SKM-1 treated with dmso at 0.1 percent for 144 hours (cell line): ENCODE measurements around the gene BCL7B.
"Not testable (repeated sequence)": the region's sequence is repeated elsewhere in the genome, so short reads cannot be mapped to it uniquely, and the experiment has no call there.

Experiments used
- DNase-seq: peaks from one replicate; lab custom pipeline; 2025; ENCODE audit not compliant: unreplicated experiment; lab: John Stamatoyannopoulos, UW

The BCL7B gene

DNA sequence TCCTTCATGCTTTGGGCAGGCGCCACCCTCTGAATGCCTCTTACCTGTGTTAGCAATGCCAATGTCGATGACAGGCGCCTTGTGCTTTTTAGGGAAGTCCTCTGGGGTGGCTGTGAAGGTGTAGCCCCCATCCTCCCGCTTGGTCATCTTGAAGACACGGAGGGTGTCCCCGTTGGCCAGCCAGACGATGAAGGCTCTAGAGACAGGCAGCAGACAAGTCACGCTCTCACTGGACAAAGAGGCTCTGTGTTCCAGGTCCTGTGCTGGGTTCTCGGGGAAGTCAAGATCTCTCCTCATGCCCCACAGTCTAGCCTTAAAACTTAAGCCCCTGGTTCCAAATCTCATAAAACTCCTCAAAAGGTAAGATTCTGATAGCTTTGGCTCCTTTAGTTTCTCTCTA is 15.8 kb upstream of the BCL7B start:
- DNase-seq: no peak

DNA sequence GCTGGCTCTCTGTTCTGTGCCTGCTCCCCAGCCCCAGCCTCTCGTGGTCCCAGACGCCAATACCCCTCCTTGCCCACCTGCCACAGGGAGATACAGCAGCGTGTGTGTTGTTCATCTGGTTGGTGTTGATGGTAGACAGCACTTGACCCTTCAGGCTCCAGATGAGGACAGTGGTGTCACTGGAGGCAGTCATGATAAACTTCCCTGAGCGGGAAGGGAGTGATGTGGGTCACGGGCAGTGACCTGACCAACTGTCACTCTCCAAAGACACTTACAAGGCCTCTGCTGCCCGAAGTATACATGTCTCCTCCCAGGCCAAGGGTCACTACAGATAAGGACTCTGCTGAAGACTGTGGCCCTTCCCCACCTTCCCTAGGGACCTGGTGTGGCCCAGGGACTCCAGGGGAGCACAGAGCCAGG is 15.3 kb upstream of the BCL7B start:
- DNase-seq: no peak

DNA sequence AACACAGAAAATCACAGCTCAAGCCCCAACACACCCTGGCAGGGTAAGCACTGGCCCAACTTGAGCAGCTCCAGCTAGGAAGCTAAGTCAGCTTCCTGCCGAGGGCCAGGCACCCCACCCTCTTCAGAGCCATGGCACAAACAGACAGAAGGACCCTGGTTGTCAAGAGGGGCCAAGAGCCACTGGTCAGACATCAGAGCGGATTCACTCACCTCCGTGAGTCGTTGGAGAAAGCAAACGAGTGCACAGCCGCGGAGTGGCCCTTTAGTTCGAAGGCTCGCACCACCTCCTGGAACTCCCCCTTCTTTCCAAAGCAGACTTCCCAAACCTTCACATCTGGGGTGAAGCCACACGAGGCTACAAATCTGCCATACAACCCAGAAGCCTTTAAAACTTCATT is 13.5 kb upstream of the BCL7B start:
- no peak for DNase-seq

DNA sequence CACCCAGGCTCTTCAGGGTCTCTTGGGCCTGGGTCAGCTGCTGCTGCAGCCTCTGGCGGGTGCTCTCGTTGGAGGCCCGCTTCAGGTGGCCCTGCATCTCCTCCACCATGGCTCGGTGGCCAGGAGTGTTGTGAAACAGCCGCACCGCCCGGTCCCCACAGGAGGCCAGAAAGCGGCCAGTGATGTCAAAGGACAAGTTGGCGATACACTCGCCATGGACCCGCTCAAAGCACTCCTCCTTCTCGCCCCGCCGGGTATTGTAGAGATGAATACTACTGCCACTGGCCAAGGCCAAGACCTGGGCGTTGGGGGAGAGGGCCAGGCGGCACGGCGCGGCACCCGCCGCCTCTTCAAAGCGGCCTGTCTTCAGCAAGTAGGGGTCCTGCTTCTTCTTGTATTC is 13.0 kb upstream of the BCL7B start:
- no peak for DNase-seq

DNA sequence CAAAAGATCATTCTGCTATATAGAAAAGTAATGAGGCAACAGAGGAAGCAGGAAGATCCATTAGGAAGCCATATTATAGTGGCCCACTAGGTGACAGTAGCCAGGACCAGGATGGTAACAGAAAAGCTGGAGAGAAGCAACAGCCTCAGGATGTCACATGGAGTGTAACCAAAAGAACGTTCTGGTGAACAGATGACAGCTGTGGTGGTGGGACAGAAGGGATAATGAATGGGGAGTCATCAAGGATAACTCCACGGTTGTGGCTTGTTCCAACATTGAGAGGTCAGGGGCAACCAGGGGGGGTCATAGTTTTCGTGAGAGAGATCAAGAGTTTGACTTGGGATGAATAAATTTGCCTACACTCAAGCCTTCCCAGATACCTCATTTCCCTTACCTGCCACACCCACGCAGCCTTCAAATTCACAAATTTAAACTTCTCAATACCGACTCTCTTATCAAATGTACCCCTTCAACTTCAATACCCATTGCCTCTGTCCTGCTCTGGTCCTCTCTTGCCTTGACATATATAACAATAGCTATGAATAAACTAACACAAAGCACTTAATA is 11.6 kb upstream of the BCL7B start:
- DNase-seq: no peak

DNA sequence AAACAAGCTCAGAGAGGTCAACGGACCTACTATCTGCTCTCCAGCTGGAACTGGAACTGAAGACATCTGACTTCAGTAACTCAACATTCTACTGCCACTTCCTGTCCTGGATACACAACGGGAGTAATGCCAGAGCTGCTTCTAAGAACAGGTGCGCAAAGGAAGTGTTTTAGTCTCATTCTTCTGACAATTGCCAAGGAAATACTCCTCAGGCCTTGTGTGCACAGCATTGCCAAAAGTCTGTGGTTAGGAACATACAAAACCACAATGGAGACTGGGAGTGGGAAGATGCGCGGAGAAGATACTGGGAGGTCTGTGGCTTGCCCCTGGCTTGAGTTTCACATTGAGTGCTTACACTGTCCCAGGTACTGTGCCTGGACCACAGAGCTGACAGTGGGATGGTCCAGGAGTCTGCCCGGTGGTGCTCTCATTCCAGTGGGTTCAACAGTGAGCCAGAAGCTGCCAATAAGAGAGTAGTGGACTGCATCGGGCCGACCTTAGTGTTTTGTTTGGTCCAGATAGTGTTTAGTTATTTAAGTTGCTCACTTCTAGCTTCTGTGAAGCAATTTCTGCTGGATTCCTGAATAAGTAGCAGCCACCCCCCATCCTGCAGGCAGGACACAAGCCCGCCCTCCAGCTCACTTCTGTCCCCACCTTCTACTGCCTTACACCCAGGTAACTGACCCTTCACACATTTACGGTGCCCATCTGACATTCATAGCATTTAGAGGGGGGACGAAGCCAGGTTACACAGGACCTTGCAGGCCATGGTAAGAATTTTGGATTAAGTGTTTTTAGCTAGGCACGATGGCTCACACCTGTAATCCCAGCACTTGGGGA is 10.6 kb upstream of the BCL7B start:
- no peak for DNase-seq

DNA sequence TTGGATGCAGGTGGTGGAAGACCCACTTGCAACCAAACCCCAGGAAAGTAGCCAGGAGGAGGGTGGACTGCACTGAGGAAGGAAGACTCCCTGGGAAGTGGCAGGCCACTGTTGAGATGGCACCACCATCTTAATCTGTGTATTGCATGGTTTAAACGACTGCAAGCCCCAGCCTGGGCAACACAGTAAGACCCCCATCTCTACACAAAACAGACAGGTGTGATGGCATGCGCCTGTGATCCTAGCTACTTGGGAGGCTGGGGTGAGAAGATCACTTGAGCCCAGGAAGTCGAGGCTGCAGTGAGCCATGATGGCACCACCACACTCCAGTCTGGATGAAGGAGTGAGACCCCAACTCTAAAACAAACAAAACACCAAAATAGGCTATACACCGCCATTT is 9.7 kb upstream of the BCL7B start:
- DNase-seq: no peak

DNA sequence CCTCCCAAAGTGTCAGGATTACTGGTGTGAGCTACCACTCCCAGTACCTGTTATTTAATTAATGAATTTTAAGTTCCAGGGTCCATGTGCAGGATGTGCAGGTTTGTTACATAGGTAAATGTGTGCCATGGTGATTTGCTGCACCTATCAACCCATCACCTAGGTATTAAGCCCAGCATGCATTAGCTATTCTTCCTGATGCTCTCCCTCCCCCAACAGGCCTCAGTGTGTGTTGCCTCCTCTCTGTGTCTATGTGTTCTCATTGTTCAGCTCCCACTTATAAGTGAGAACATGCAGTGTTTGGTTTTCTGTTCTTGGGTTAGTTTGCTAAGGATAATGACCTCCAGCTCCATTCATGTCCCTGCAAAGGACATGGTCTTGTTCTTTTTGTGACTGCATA is 8.9 kb upstream of the BCL7B start:
- DNase-seq: not testable (repeated sequence)

DNA sequence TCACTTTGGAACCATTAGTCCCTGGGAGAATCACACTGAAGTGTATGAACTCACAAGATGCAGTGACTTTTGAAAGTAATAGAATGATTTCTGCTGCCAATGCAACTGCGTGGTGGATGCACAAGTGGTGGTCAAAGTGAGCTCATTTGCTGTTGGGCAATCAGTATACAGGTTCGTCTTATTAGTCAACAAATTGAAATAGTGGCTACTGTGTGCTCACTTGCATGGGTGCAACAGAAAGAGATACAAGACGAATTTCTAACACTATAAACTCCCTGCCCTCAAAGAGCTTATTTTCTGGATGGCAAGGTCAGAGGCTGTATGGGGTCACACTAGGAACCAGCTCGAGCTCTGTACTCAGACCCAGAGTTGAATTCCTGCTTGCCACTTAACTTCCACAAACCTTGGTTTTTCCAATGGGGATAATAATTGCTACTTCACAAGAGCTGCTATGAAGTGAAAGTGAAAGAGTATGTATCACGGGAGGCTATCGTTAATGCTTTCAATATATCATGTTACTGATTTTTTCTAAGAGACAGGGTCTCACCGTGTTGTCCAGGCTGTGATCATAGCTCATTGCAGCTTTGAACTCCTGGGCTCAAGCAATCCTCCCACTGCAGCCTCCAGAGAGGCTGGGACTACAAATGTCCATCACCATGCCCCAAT is 8.3 kb upstream of the BCL7B start:
- no peak for DNase-seq

DNA sequence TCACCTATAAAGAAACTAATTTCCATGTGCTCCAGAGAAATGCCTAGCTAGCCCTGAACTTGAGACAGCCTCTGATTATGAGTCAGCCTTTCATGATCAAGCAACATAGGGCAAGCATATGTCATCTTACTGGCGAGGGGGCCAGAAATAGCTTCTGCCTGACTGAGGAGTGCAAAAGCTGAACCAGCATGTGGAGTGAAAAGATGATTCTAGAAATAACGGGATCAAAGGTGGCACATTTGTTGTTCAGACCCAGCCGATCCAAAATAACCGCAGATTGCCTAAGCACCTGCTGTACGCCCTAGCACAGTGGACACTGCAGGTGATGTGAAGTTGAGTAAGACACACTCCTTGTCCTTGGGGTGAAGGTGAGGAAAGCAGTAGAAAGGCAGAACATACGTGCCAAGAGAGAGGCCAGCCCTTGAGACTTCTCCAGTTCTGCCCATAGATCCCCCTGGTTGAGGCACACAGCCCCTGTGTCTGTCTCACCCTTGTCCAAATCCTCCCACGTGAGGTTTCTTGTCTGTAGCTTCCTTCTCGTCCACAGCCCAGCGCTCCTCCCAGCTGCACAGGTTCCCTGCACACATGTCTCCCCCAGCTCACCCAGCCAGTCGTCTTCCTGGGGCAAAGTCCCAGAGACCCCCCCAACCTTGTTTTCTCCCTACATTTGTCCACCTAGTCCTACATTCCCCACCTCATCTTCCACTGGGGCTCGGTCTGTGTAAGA is 2.8 kb upstream of the BCL7B start:
- no peak for DNase-seq

DNA sequence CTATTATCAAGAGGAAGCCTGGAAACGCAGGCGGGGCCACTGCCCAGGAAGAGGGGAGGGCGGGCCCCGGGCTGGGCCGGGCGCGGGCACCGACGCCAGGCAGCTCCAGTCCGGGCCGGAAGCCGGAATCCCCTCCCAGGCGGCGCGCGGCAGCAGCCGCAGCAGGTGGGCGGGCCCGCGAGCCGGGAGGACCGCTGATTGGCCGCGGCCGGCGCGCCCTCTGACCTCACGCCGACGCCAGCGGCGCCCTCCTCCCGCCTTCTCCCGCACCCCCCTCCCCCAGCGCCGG is 438 bp downstream of the BCL7B start:
- peak; percentile 92 for DNase-seq

DNA sequence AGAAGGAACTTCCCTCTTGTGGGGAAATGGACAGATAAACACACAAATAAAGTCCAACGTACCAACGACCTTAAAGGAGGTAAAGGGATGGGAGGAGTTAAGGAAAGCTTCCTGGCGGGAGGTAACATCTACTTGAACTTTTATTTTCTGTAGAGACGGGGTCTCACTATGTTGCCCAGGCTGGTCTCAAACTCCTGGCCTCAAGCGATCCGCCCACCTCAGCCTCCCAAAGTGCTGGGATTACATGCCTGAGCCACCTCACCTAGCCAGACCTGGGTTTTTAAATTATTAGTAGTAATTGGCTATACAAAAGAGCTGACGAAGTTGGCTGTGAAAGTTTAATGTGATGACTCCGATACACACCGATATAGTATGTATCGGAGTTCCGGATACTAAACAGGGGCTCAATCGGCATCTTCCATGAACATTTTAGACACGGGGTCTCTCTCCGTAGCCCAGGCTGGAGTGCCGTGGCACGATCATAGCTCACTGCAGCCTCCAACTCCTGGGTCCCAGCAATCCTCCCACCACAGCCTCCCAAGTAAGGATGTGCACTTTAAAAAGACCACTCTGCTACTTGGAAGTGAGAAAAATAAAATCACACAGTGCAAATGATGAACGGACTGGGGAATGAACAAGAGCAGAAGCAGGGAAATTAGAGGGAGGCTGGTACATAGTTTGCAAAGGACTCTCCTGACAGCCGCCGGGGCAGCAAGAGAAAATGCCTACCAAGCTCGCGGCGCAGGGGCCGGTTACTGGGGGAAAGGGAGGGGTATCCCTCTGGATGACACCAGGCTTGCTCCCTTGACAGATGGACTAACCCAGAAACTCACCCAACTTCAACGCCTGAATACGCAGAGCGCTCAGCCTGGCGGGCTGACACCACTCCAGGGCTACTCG is 1.0 kb downstream of the BCL7B start:
- no peak for DNase-seq

DNA sequence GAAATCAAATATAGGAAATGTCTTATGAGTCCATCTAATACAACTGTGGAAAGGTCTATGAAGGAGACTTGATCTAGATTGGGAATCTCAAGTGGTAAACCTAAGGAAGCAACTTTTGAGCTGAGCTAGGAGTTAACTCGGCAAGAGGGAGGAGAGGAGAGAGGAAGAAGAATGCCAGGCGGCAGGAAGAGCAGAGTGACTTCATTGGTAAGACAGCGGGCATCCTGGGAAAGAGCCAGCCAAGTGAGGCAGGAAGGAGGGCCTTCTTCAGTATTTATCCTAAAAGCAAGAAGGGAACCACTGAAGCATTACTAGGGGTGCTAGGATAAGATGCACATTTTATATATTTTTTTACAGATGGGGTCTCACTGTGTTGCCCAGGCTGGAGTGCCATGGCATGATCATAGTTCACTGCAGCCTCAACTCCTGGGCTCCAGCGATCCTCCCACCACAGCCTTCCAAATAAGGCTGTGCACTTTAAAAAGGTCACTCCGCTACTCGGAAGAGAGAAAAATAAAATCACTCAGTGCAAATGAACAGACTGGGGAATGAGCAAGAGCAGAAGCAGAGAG is 2.0 kb downstream of the BCL7B start:
- DNase-seq: no peak

DNA sequence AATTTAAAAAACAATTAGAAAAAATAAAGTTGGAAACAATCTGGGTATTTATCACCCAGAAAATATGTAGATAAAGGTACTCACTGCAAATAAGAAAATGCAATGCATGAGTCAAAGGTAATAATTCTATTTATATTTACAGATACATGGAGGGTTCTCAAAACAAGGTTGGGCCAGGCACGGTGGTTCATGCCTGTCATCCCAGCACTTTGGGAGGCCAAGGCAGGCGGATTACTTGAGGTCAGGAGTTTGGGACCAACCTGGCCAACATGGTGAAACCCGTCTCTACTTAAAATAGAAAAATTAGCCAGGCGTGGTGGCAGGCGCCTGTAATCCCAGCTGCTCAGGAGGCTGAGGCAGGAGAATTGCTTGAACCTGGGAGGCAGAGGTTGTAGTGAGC is 7.4 kb downstream of the BCL7B start:
- not testable (repeated sequence) for DNase-seq

DNA sequence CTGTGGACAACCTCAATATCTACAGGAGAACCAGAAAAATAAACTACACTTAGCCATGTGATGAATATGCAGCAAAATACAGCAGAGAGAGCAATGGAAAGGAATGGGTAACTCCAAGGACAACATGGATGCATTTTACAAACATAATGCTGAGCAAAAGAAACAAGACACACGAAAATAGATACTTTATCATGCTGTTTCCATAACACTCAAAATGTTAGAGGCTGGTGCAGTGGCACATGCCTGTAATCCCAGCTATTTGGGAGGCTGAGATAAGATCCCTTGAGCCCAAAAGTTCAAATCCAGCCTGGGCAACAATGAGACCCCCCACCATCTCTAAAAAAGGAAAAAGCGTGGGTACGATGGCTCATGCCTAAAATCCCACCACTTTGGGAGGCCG is 8.3 kb downstream of the BCL7B start:
- no peak for DNase-seq

DNA sequence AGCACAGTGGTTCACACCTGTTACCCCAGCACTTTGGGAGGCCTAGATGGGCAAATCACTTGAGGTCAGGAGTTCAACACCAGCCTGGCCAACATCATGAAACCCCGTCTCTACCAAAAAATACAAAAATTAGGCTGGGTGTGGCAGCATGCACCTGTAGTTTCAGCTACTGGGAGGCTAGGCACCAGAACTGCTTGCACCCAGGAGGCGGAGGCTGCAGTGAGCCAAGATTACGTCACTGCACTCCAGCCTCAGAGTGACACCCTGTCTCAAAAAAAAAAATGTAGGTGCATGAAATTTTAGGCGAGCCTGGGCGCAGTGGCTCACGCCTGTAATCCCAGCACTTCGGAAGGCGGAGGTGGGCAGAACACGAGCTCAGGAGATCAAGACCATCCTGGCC is 9.6 kb downstream of the BCL7B start:
- no peak for DNase-seq

DNA sequence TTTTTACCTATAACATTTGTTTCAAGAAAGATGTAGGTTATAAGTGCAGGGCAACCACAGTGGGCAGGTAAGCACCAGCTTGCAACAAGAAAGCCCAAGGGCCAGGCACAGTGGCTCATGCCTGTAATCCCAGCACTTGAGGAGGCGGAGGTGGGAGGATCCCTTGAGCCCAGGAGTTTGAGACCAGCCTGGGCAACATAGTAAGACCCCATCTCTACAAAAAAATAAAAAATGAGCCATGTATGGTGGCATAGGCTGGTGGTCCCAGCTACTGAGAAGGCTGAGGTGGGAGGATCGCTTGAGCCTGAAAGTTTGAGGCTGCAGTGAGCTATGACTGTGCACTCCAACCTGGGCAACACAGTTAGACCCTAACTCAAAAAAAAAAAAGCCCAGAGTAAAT is 12.8 kb downstream of the BCL7B start:
- no peak for DNase-seq

DNA sequence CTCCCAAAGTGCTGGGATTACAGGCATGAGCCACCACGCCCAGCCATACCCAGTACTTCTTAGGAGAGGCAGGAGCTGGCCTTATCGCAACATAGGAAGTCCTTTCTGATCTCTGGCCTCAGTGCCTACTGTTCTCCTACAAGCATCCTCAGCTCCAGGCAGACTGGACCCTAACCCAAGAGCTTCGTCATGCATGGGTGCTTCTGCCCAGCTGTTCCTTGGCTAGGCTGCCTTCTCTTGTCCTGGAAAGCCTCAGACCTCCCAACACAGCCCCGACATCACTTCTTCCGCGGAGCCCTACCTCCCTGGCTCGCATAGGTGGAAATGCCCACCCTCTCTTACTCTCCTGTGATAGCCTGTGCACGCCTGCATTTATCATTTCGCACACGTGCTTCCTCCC is 15.8 kb downstream of the BCL7B start:
- no peak for DNase-seq

DNA sequence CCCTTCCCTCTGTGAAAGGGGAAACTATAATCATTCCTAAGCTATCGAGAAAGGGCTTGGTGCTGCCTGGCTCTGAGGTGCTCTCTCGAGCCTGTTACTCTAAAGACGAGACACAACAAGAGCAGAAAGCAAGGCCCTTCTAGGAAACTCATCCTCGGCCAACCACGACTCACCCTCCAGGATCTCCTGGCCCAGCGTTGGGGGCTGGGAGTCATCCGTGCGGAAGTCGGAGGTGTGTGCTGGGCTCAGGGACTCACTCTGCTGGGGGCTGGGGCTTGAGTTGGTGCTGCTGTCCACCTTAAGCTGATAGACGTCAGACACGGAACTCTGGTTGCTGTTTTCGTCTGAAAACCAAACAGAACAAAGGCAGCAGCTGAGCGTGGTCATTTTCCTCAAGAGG is 17.8 kb downstream of the BCL7B start:
- no peak for DNase-seq

DNA sequence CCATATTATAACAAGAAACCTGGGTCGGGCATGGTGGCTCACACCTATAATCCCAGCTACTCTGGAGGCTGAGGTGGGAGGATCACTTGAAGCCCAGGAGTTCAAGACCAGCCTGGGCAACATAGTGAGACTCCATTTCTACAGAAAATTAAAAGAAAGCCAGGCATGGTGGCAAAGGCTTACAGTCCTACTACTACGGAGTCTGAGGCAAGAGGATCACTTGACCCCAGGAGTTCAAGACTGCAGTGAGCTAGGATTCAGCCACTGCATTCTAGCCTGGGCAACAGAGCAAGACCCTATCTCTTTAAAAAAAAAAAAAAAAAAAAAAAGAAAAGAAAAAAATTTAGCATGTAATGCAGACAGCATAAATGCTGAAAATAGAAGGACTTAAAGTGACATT is 19.0 kb downstream of the BCL7B start:
- DNase-seq: not testable (repeated sequence)

DNA sequence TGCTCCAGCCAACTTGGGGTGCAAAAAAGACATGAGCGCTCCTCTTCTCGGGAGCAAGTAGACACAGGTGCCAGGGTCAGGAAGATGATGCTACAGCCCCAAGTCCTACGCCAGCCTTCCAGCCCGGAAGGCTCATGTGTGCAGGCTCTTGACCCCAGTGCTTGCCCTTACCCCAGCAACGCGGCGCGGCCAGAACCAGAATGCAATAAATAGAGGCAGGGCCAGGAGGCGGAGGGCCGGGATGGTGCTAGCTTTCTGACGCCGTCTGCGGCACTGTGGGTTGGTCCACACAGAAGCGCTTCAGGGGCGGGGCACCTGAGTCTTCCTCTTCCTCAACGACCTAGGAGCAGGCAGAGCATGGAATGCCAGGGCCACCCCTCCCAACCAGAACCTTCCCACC is 20.4 kb downstream of the BCL7B start:
- no peak for DNase-seq
